HFF-Myc (cell line): ENCODE measurements around the gene CCL2.

Source experiments
- DNase-seq: peaks from one replicate; pipeline ENCODE4 v3.0.0-alpha.2; 2011; ENCODE audit warnings: low read depth; ENCODE audit errors: extremely low read depth
- H3K4me3 ChIP-seq: replicated peaks from 2 replicates; pipeline ENCODE4 v1.5.1; 2011; ENCODE audit warnings: low read depth, mild to moderate bottlenecking, control low read depth, low read length
- CTCF ChIP-seq: IDR thresholded peaks from 2 replicates; pipeline ENCODE4 v1.5.1; 2012; ENCODE audit warnings: mild to moderate bottlenecking, low read depth, low read length, control low read depth; ENCODE audit errors: missing control alignments

CCL2 gene

GRCh38 chr17:34236281-34236892 lies 18.7 kb upstream of the CCL2 start:
- no peak for TF ChIP-seq CTCF
- H3K4me3 ChIP-seq: no peak overlapping the region
- no peak for DNase-seq

GRCh38 chr17:34237458-34237857 lies 17.6 kb upstream of the CCL2 start:
- no peak overlapping the region for H3K4me3 ChIP-seq
- TF ChIP-seq CTCF: no peak
- no peak for DNase-seq

GRCh38 chr17:34241062-34241461 lies 14.0 kb upstream of the CCL2 start:
- TF ChIP-seq CTCF: no peak
- no peak for DNase-seq
- H3K4me3 ChIP-seq: no peak overlapping the region

- DNase-seq: no peak
- no peak for TF ChIP-seq CTCF
Observed at GRCh38 chr17:34242587-34243363, 12.3 kb upstream of the CCL2 start.

GRCh38 chr17:34243364-34244320 lies 11.4 kb upstream of the CCL2 start:
- no peak for DNase-seq
- H3K4me3 ChIP-seq: no peak overlapping the region
- no peak for TF ChIP-seq CTCF

More at GRCh38 chr17:34242587-34243363, 12.3 kb upstream of the CCL2 start:
- H3K4me3 ChIP-seq: no peak overlapping the region

- no peak for DNase-seq
- TF ChIP-seq CTCF: no peak
- no peak overlapping the region for H3K4me3 ChIP-seq
Observed at GRCh38 chr17:34245351-34245905, 9.7 kb upstream of the CCL2 start.
